ELF-1 (cell line): ENCODE data around the gene TSPY3.
"Not testable (repeated sequence)": the region's sequence is repeated elsewhere in the genome, so short reads cannot be mapped to it uniquely, and the experiment has no call there.

Experiments used
- DNase-seq: peaks from one replicate; pipeline ENCODE4 v3.0.0-alpha.2; 2016; ENCODE audit warnings: low read depth, low spot score

Gene TSPY3, protein sequence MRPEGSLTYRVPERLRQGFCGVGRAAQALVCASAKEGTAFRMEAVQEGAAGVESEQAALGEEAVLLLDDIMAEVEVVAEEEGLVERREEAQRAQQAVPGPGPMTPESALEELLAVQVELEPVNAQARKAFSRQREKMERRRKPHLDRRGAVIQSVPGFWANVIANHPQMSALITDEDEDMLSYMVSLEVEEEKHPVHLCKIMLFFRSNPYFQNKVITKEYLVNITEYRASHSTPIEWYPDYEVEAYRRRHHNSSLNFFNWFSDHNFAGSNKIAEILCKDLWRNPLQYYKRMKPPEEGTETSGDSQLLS

DNA sequence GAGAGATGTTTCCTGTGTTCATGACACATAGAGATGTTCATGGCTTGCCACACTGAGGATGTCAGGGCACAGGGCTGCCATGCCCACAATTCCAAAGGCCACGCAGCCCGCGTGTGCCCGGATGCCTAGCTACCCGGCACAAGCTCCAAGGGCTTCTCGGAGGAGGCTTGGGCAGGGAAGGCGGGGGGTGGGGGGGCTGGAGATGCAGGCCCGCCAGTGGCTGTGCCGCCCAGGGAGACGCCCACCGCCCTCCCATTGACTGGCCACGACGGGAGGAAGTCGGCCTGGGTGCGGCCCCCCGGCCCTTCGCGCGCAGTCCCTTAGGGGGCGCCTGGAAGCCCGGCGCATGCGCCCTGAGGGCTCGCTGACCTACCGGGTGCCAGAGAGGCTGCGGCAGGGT lies at the start of gene TSPY3:
Gene TSPY3, plus strand, starts transcription at position 301 of the 400 bp plus-strand sequence. Its CDS starts 46 bp downstream, at position 347.
- DNase-seq, result not testable (repeated sequence)

GRCh38 chrY:9357497-9357896 lies 40.7 kb upstream of the TSPY3 start, which contains the start of gene TSPY8:
Gene TSPY8 (plus strand): TSS chrY:9357797. CDS start chrY:9357843, 46 bp downstream.
- not testable (repeated sequence) for DNase-seq

DNA sequence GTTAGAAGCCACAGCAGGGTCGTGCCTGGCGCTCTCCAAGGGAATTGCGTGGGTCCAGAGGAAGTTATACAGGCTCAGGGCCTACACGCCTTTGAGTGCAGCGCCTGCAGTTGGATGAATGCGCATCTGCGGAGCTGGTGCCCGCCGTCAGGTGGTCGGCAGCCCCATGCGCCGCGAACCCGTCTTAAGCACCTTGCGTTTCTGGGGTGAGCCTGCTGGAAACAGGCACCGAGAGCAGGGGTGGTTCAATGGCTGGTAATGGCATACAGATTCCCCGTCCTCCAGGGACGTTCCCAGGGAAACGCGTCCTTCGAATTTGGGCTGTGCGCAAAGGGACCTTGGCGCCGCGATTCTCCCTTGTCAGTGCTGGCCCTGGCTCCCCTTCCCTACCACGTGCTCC lies 1.7 kb upstream of the TSPY3 start:
- DNase-seq, result not testable (repeated sequence)
